IMR-90 (cell line): ENCODE data around the gene CHRM4. TPM values are rescaled to one million over a fixed set of nuclear protein-coding genes. Genes with fewer than 3 reads are reported as not detected.

Source experiments
- ATAC-seq: fragments of 200-7000 bp; cut with Tn5 transposase; 2 replicates; pipeline ENCODE4 v1.9.1; 2020; ENCODE audit warnings: low read depth, mild to moderate bottlenecking, moderate library complexity
- BruUV-seq: library from RNA; stranded (reverse); fragments of 400-500 nt; replicated peaks from 2 replicates; lab custom pipeline; 2021; lab: Mats Ljungman, UMichigan
- CTCF ChIA-PET: fragments of 300-600 bp; formaldehyde crosslinking; extraction: SDS; loops from one replicate; lab custom pipeline; 2021; ENCODE audit warnings: antibody characterized with exemption; lab: Yijun Ruan, JAX
- POLR2A ChIA-PET: fragments of 300-600 bp; sonication (Branson Sonifier 250); formaldehyde crosslinking; loops from one replicate; lab custom pipeline; 2022; ENCODE audit warnings: antibody characterized with exemption; ENCODE audit not compliant: unreplicated experiment; lab: Charles Lee
- DNase-seq: peaks from one replicate; pipeline ENCODE4 v3.0.0; 2013
- H2AFZ ChIP-seq: replicated peaks from 2 replicates; pipeline ENCODE3; 2013; ENCODE audit warnings: low read length, mild to moderate bottlenecking; ENCODE audit not compliant: poor library complexity
- H2AK5ac ChIP-seq: 2 replicates; pipeline ENCODE4 v1.6.1; 2013; ENCODE audit warnings: low read depth, low read length, inconsistent platforms
- H2AK9ac ChIP-seq: replicated peaks from 2 replicates; pipeline ENCODE3; 2013; ENCODE audit warnings: mild to moderate bottlenecking, low read depth, low read length, moderate library complexity; ENCODE audit not compliant: poor library complexity
- H2BK120ac ChIP-seq: 2 replicates; pipeline ENCODE4 v1.6.1; 2013; ENCODE audit warnings: low read depth, low read length, inconsistent platforms
- H2BK15ac ChIP-seq: 3 replicates; pipeline ENCODE4 v1.6.1; 2013; ENCODE audit warnings: low read depth, low read length, inconsistent platforms
- H2BK20ac ChIP-seq: 2 replicates; pipeline ENCODE4 v1.6.1; 2013; ENCODE audit warnings: low read depth, mild to moderate bottlenecking, inconsistent platforms, low read length, moderate library complexity
- H2BK5ac ChIP-seq: 2 replicates; pipeline ENCODE4 v1.6.1; 2013; ENCODE audit warnings: mild to moderate bottlenecking, low read depth, low read length, inconsistent platforms; ENCODE audit not compliant: poor library complexity, severe bottlenecking
- H3K14ac ChIP-seq: replicated peaks from 2 replicates; pipeline ENCODE4 v1.6.1; 2013; ENCODE audit warnings: low read depth, low read length, inconsistent platforms
- H3K18ac ChIP-seq: 2 replicates; pipeline ENCODE4 v1.6.1; 2013; ENCODE audit warnings: low read depth, low read length, control low read depth
- H3K23ac ChIP-seq: 2 replicates; pipeline ENCODE4 v1.6.1; 2013; ENCODE audit warnings: low read depth, low read length, inconsistent platforms
- H3K27ac ChIP-seq: 2 replicates; pipeline ENCODE4 v1.5.1; 2013; ENCODE audit warnings: mild to moderate bottlenecking, control low read depth, low read length; ENCODE audit not compliant: insufficient read depth
- H3K27me3 ChIP-seq: 2 replicates; pipeline ENCODE4 v1.6.1; 2013; ENCODE audit warnings: low read length; ENCODE audit not compliant: control insufficient read depth, insufficient read depth
- H3K36me3 ChIP-seq: 2 replicates; pipeline ENCODE4 v1.6.1; 2013; ENCODE audit warnings: low read length, mixed read lengths; ENCODE audit not compliant: control insufficient read depth, insufficient read depth
- H3K4ac ChIP-seq: 2 replicates; pipeline ENCODE4 v1.6.1; 2013; ENCODE audit warnings: low read depth, low read length, inconsistent platforms
- H3K4me1 ChIP-seq: 2 replicates; pipeline ENCODE4 v1.6.1; 2013; ENCODE audit warnings: low read length, mixed read lengths; ENCODE audit not compliant: control insufficient read depth, insufficient read depth
- H3K4me2 ChIP-seq: 2 replicates; pipeline ENCODE4 v1.6.1; 2013; ENCODE audit warnings: low read depth, mild to moderate bottlenecking, control low read depth, low read length, moderate library complexity
- H3K4me3 ChIP-seq: 2 replicates; pipeline ENCODE4 v1.5.1; 2013; ENCODE audit warnings: low read depth, mild to moderate bottlenecking, control low read depth, low read length, moderate library complexity; ENCODE audit not compliant: insufficient read depth
- H3K56ac ChIP-seq: 2 replicates; pipeline ENCODE4 v1.6.1; 2013; ENCODE audit warnings: low read length, inconsistent platforms; ENCODE audit not compliant: insufficient read depth; ENCODE audit errors: extremely low read depth
- H3K79me1 ChIP-seq, 2 experiments: 2 replicates each; pipeline ENCODE4 v1.6.1; 2013; ENCODE audit warnings: low read length in 2 of 2, inconsistent platforms in 1 of 2, low read depth in 1 of 2
- H3K9ac ChIP-seq: 2 replicates; pipeline ENCODE4 v1.6.1; 2013; ENCODE audit warnings: low read depth, low read length, control low read depth
- H3K9me1 ChIP-seq: 2 replicates; pipeline ENCODE4 v1.6.1; 2013; ENCODE audit warnings: low read length, inconsistent platforms; ENCODE audit not compliant: insufficient read depth
- H3K9me3 ChIP-seq: 2 replicates; pipeline ENCODE4 v1.6.1; 2013; ENCODE audit warnings: low read length; ENCODE audit not compliant: control insufficient read depth, insufficient read depth
- H4K20me1 ChIP-seq: 2 replicates; pipeline ENCODE4 v1.6.1; 2013; ENCODE audit warnings: low read length, inconsistent platforms; ENCODE audit not compliant: insufficient read depth
- H4K5ac ChIP-seq: 2 replicates; pipeline ENCODE4 v1.6.1; 2013; ENCODE audit warnings: mild to moderate bottlenecking, low read depth, low read length, control low read depth
- H4K8ac ChIP-seq, 2 experiments: 2 replicates each; pipeline ENCODE4 v1.6.1; 2013; ENCODE audit warnings: low read depth in 2 of 2, low read length in 2 of 2, control low read depth in 1 of 2, inconsistent platforms in 1 of 2
- H4K91ac ChIP-seq: 2 replicates; pipeline ENCODE4 v1.6.1; 2013; ENCODE audit warnings: low read depth, low read length, inconsistent platforms; ENCODE audit not compliant: insufficient read depth
- BHLHE40 ChIP-seq: fragments of 150-350 bp; IDR thresholded peaks from 2 replicates; pipeline ENCODE4 v1.6.1; 2016; ENCODE audit warnings: mild to moderate bottlenecking, low read depth, low read length
- CEBPB ChIP-seq: IDR thresholded peaks from 2 replicates; pipeline ENCODE4 v1.6.1; 2012; ENCODE audit warnings: low read depth, low read length, improper control_type of control experiment
- ELK1 ChIP-seq: fragments of 150-350 bp; IDR thresholded peaks from 2 replicates; pipeline ENCODE4 v1.6.1; 2016; ENCODE audit warnings: low read depth, mild to moderate bottlenecking, low read length, moderate library complexity, borderline replicate concordance
- MAFK ChIP-seq: IDR thresholded peaks from 2 replicates; pipeline ENCODE4 v1.6.1; 2012; ENCODE audit warnings: low read depth, low read length, improper control_type of control experiment
- NFE2L2 ChIP-seq: fragments of 150-350 bp; IDR thresholded peaks from 2 replicates; pipeline ENCODE4 v1.6.1; 2016; ENCODE audit warnings: low read depth, mild to moderate bottlenecking, low read length
- POLR2A ChIP-seq: IDR thresholded peaks from 2 replicates; pipeline ENCODE4 v1.6.1; 2012; ENCODE audit warnings: mild to moderate bottlenecking, low read depth, low read length
- RAD21 ChIP-seq: IDR thresholded peaks from 2 replicates; pipeline ENCODE4 v1.6.1; 2012; ENCODE audit warnings: low read length, improper control_type of control experiment
- RCOR1 ChIP-seq: IDR thresholded peaks from 2 replicates; pipeline ENCODE4 v1.6.1; 2012; ENCODE audit warnings: mild to moderate bottlenecking, low read length, improper control_type of control experiment; ENCODE audit not compliant: insufficient replicate concordance
- RFX5 ChIP-seq: IDR thresholded peaks from 2 replicates; pipeline ENCODE4 v1.8.0; 2012; ENCODE audit warnings: low read depth, mild to moderate bottlenecking, low read length, moderate library complexity
- USF2 ChIP-seq: fragments of 150-350 bp; IDR thresholded peaks from 2 replicates; pipeline ENCODE4 v1.6.1; 2017; ENCODE audit warnings: mild to moderate bottlenecking, antibody characterized with exemption, low read length, low read depth
- whole genome bisulfite sequencing, 2 experiments: methylation state at CpG; one replicate each; pipeline versions ENCODE4 v1.1.5 to v1.1.7; 2013; ENCODE audit warnings: missing lambda C conversion rate in 2 of 2; ENCODE audit not compliant: insufficient read length in 1 of 2; ENCODE audit errors: extremely low coverage in 2 of 2; 5-methylcytosine and 5-hydroxymethylcytosine counted together
- dilution Hi-C: fragments of 300-500 bp; cut with HindIII; formaldehyde crosslinking; loops from one replicate; pipeline ENCODE4 v1.14.3; 2018; ENCODE audit warnings: low sequenced_read_pairs; ENCODE audit not compliant: unreplicated experiment
- in situ Hi-C: fragments of 300-500 bp; cut with MboI; formaldehyde crosslinking; loops from 3 replicates; pipeline ENCODE4 v1.14.3; 2019; ENCODE audit warnings: low sequenced_read_pairs, inconsistent platforms, mixed read lengths
- intact Hi-C: fragments of 100-400 bp; cut with micrococcal nuclease; formaldehyde crosslinking; loops from 2 replicates; pipeline ENCODE4 v1.10.0; 2022
- polyA plus RNA-seq, 3 experiments: library from polyadenylated mRNA; depleted of rRNA; stranded (reverse); fragments of >200 nt; gene quantifications; 2 replicates each; pipeline ENCODE4 v1.2.3, GENCODE V29; 2012; ENCODE audit warnings: low replicate concordance in 1 of 3
- total RNA-seq: library from RNA; depleted of rRNA; stranded (reverse); fragments of >200 nt; gene quantifications from 2 replicates; pipeline ENCODE4 v1.2.3, GENCODE V29; 2012

The CHRM4 gene
- total and polyA plus RNA-seq, 2 of the 4 experiments (the other 2 are of a cell fraction): 0.09 to 0.18 TPM

- no peak for TF ChIP-seq RAD21
Observed at GRCh38 chr11:46426233-46426991, 34.8 kb upstream of the CHRM4 start (continued).

GRCh38 chr11:46422588-46422987, 31.0 kb upstream of the CHRM4 start:
- Histone ChIP-seq H4K91ac (no peak overlapping the region), H3K9me3 (no peaks in the 10 kb centered on the region), H2BK20ac (no peak overlapping the region), H2BK5ac (no peak overlapping the region), H3K4me1 (no peaks in the 10 kb centered on the region), H3K4me2 (no peak overlapping the region), H2AK5ac (no peak overlapping the region), H3K9ac (no peak overlapping the region), H3K23ac (no peak overlapping the region), H3K27ac (no peak overlapping the region), H3K79me1 (peaks cover 0 to 12% of the 10 kb centered on the region in 2 experiments; a peak in 1 of 4 replicates), H2BK120ac (no peak overlapping the region), H3K27me3 (no peaks in the 10 kb centered on the region), H4K5ac (no peak overlapping the region), H2AFZ (no peak overlapping the region), H2AK9ac (no peak overlapping the region), H3K9me1 (peaks cover 11% of the 10 kb centered on the region; the same call in 1 of the 2 replicates), H3K36me3 (peaks cover 15% of the 10 kb centered on the region), H4K8ac (no peak overlapping the region), H3K4me3 (no peak overlapping the region), H3K18ac (no peak overlapping the region), H2BK15ac (no peak overlapping the region), H3K14ac (no peak overlapping the region), H3K4ac (no peak overlapping the region), H4K20me1 (no peaks in the 10 kb centered on the region), H3K56ac (no peak overlapping the region)
- DNase-seq (peak; percentile 36), ATAC-seq (peak; percentile 59; the same call in 1 of the 2 replicates)
- CTCF ChIA-PET: interaction anchor here (0.6 kb wide), 1 partner anchor 100 kb away, joined by 5 read pairs; no protein-coding TSS in a partner anchor
- intact Hi-C loops (no loop called here), dilution Hi-C loops (no loop called here), in situ Hi-C loops (no loop called here)
- whole genome bisulfite sequencing, 2 experiments: 58% methylated on average over 2 of the region's 7 CpGs; no CpG with 5 or more reads in 1 of the 2 experiments
- BruUV-seq: no TSS peak
- no peak for TF ChIP-seq USF2
- TF ChIP-seq RFX5: no peak
- no peak for TF ChIP-seq MAFK
- no peak for TF ChIP-seq BHLHE40
- no peak for TF ChIP-seq RAD21
- no peak for TF ChIP-seq ELK1
- TF ChIP-seq POLR2A: no peak
- no peak for TF ChIP-seq CEBPB
- TF ChIP-seq NFE2L2: no peak
- TF ChIP-seq RCOR1: no peak
- POLR2A ChIA-PET: no interaction called here
